Activated B cell treated with CpG ODN at 0.5 μM for 24 hours (primary cell): ENCODE measurements around the gene PSMD3. TPM values are rescaled to one million over a fixed set of nuclear protein-coding genes. Genes with fewer than 3 reads are reported as not detected.

ENCODE experiments used
- ATAC-seq: fragments of 200-7000 bp; cut with Tn5 transposase; one replicate; pipeline ENCODE4 v1.10.0; 2021; ENCODE audit warnings: low read depth, mild to moderate bottlenecking, moderate library complexity
- CTCF ChIA-PET: fragments of 350-600 bp; sonication (Branson Sonifier 250); formaldehyde crosslinking; loops from one replicate; lab custom pipeline; 2021; ENCODE audit warnings: antibody characterized with exemption; lab: Charles Lee
- POLR2A ChIA-PET: fragments of 350-600 bp; sonication (Branson Sonifier 250); formaldehyde crosslinking; loops from one replicate; lab custom pipeline; 2021; ENCODE audit warnings: antibody characterized with exemption; lab: Charles Lee
- DNase-seq: peaks from one replicate; pipeline ENCODE4 v3.0.0; 2022
- H3K27ac Mint-ChIP-seq: one replicate; pipeline ENCODE4 v1.8.0; 2020; ENCODE audit warnings: mixed read lengths
- H3K27me3 Mint-ChIP-seq: one replicate; pipeline ENCODE4 v1.8.0; 2021; ENCODE audit warnings: mixed read lengths
- H3K36me3 Mint-ChIP-seq: one replicate; pipeline ENCODE4 v1.8.0; 2021; ENCODE audit warnings: low read depth, mixed read lengths
- H3K4me1 Mint-ChIP-seq: one replicate; pipeline ENCODE4 v1.8.0; 2021; ENCODE audit warnings: mixed read lengths
- H3K4me3 Mint-ChIP-seq: one replicate; pipeline ENCODE4 v1.8.0; 2020; ENCODE audit warnings: mild to moderate bottlenecking, mixed read lengths
- H3K9me3 Mint-ChIP-seq: one replicate; pipeline ENCODE4 v1.8.0; 2020; ENCODE audit warnings: mixed read lengths
- intact Hi-C: fragments of 100-400 bp; cut with micrococcal nuclease; formaldehyde crosslinking; loops from one replicate; pipeline ENCODE4 v1.15.1; 2024
- total RNA-seq: library from RNA; stranded (reverse); gene quantifications from 2 replicates; pipeline ENCODE4 v1.2.3, GENCODE V29; 2022
- TF ChIP-seq, protein P1 (sequence below): fragments of 200-600 bp; IDR thresholded peaks from one replicate; pipeline ENCODE4 v1.8.0; 2022; ENCODE audit warnings: antibody characterized with exemption, mild to moderate bottlenecking

The PSMD3 gene
- total RNA-seq, 1 donor from 2014 or later, result 127 TPM

DNA sequence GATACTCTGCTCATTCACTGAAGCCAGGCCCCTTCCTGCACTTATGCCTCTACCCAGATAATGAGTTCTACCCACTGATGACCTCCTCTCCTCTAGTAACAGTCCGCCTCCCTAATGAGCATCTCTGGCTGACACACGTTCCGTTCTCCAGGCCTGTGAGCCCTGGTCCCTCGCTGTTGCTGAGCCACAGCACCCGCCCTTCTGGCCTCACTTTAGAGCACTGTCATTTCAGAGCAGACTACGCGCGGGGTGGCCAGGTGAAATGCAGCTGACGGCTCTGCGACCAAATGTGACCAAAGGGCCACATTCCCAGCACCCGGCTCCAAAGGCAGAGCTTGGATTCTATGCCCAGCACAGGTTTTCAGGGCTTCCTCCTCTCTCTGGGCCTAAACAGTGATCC lies 13.8 kb downstream of the PSMD3 start:
- intact Hi-C loops, result no loop called here
- ChIA-PET POLR2A (interaction anchor here (0.8 kb wide), 1 partner anchor 12 kb away, joined by 3 read pairs; no protein-coding TSS in a partner anchor), CTCF (no interaction called here)
- peaks cover 87% of the 10 kb centered on the region for H3K36me3 Mint-ChIP-seq
- no peak overlapping the region for H3K4me3 Mint-ChIP-seq
- TF ChIP-seq, protein P1, sequence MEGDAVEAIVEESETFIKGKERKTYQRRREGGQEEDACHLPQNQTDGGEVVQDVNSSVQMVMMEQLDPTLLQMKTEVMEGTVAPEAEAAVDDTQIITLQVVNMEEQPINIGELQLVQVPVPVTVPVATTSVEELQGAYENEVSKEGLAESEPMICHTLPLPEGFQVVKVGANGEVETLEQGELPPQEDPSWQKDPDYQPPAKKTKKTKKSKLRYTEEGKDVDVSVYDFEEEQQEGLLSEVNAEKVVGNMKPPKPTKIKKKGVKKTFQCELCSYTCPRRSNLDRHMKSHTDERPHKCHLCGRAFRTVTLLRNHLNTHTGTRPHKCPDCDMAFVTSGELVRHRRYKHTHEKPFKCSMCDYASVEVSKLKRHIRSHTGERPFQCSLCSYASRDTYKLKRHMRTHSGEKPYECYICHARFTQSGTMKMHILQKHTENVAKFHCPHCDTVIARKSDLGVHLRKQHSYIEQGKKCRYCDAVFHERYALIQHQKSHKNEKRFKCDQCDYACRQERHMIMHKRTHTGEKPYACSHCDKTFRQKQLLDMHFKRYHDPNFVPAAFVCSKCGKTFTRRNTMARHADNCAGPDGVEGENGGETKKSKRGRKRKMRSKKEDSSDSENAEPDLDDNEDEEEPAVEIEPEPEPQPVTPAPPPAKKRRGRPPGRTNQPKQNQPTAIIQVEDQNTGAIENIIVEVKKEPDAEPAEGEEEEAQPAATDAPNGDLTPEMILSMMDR, result no peak
- H3K27ac Mint-ChIP-seq, result no peak overlapping the region
- ATAC-seq (no peak), DNase-seq (no peak)
- H3K4me1 Mint-ChIP-seq, result no peaks in the 10 kb centered on the region
- H3K9me3 Mint-ChIP-seq, result no peaks in the 10 kb centered on the region
- H3K27me3 Mint-ChIP-seq, result no peaks in the 10 kb centered on the region

DNA sequence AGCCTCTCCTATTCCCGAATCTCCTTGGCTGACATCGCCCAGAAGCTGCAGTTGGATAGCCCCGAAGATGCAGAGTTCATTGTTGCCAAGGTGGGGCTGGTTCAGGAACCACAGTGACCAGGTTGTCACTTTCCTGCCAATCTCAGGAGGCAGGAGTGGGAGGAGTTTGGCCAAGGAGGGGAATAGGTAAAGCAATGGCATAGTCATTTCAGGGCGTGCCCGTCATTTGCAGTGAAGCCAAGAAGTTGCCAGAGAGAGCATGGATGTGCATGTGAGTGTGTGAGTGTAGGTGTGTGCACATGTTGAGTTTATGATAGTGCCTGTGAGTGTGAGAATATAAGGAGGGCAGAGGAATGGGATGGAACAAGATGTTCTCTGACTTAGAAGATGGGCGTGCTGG lies 14.8 kb downstream of the PSMD3 start:
- no peak for ATAC-seq
- peaks cover 78% of the 10 kb centered on the region for H3K36me3 Mint-ChIP-seq
- H3K9me3 Mint-ChIP-seq, result no peaks in the 10 kb centered on the region
- no peak for DNase-seq
- CTCF ChIA-PET, result no interaction called here
- H3K27ac Mint-ChIP-seq, result no peak overlapping the region
- POLR2A ChIA-PET, result interaction anchor here (0.8 kb wide), 1 partner anchor 13 kb away, joined by 3 read pairs; no protein-coding TSS in a partner anchor
- intact Hi-C loops, result no loop called here
- H3K4me3 Mint-ChIP-seq, result no peak overlapping the region
- no peaks in the 10 kb centered on the region for H3K27me3 Mint-ChIP-seq
- TF ChIP-seq, protein P1, result no peak
- no peaks in the 10 kb centered on the region for H3K4me1 Mint-ChIP-seq

DNA sequence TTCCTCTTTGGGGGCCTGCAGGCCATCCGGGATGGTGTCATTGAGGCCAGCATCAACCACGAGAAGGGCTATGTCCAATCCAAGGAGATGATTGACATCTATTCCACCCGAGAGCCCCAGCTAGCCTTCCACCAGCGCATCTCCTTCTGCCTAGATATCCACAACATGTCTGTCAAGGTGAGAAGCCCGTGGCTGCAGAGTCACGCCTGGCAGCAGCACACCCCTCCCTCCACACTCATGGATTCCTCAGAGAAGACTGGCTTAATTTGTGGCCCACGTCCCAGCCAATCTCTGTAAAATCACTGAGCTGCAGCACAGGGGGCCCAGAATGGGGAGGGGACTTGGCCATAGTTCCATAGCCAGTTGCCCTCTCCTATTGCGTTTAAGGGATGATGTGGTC lies 15.6 kb downstream of the PSMD3 start:
- Mint-ChIP-seq H3K27me3 (no peaks in the 10 kb centered on the region), H3K4me1 (no peaks in the 10 kb centered on the region), H3K36me3 (peaks cover 70% of the 10 kb centered on the region), H3K27ac (no peak overlapping the region), H3K9me3 (no peaks in the 10 kb centered on the region), H3K4me3 (no peak overlapping the region)
- ChIA-PET CTCF (no interaction called here), POLR2A (no interaction called here)
- ATAC-seq (no peak), DNase-seq (no peak)
- intact Hi-C loops, result no loop called here
- TF ChIP-seq, protein P1, result no peak

DNA sequence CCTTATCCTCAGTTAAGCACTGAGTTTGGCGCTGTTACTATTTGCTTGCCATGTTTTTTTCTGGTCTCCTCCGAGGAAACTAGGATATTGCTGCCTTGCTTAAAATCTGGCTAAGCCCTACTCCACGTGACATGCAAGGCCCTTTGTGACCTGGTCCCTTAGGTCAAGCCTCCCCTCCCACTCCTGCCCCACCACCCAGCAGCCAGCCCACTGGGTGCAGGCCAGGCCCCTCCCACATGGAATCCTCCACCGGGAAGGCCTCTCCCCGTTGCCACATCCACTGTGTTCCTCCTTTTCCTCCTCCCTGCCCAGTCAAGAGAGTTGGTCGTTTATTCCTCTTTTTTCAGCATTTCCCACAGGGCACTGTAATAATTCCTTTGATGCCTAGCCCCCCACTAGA lies 16.2 kb downstream of the PSMD3 start:
- TF ChIP-seq, protein P1, result no peak
- no peaks in the 10 kb centered on the region for H3K9me3 Mint-ChIP-seq
- intact Hi-C loops, result no loop called here
- no peak overlapping the region for H3K4me3 Mint-ChIP-seq
- H3K36me3 Mint-ChIP-seq, result peaks cover 66% of the 10 kb centered on the region
- ChIA-PET POLR2A (no interaction called here), CTCF (no interaction called here)
- ATAC-seq (no peak), DNase-seq (no peak)
- H3K27ac Mint-ChIP-seq, result no peak overlapping the region
- no peaks in the 10 kb centered on the region for H3K4me1 Mint-ChIP-seq
- no peaks in the 10 kb centered on the region for H3K27me3 Mint-ChIP-seq

DNA sequence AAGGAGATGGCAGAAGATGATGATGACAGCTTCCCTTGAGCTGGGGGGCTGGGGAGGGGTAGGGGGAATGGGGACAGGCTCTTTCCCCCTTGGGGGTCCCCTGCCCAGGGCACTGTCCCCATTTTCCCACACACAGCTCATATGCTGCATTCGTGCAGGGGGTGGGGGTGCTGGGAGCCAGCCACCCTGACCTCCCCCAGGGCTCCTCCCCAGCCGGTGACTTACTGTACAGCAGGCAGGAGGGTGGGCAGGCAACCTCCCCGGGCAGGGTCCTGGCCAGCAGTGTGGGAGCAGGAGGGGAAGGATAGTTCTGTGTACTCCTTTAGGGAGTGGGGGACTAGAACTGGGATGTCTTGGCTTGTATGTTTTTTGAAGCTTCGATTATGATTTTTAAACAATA lies 16.9 kb downstream of the PSMD3 start:
- intact Hi-C loops, result no loop called here
- Mint-ChIP-seq H3K27ac (no peak overlapping the region), H3K4me3 (no peak overlapping the region), H3K9me3 (no peaks in the 10 kb centered on the region), H3K36me3 (peaks cover 59% of the 10 kb centered on the region), H3K27me3 (no peaks in the 10 kb centered on the region), H3K4me1 (no peaks in the 10 kb centered on the region)
- DNase-seq, result no peak
- CTCF ChIA-PET, result no interaction called here
- POLR2A ChIA-PET, result no interaction called here
- TF ChIP-seq, protein P1, result no peak
- ATAC-seq, result no peak
